Astrocyte (in vitro differentiated cells and primary cell): ENCODE measurements around the gene UNC50. TPM values are rescaled to one million over a fixed set of nuclear protein-coding genes. Genes with fewer than 3 reads are reported as not detected.

Source experiments
- DNase-seq: peaks from one replicate; pipeline ENCODE4 v3.0.0-alpha.2; 2010; ENCODE audit warnings: low read depth
- FAIRE-seq: peaks from 2 replicates; lab custom pipeline; 2011; peaks lifted over from hg19 to GRCh38; lab: Jason Lieb, UNC
- H2AFZ ChIP-seq: 2 replicates; pipeline ENCODE4 v1.6.0; 2012; ENCODE audit warnings: low read depth, low read length, inconsistent platforms
- H3K27ac ChIP-seq: 2 replicates; pipeline ENCODE4 v1.5.1; 2011; ENCODE audit warnings: low read depth, low read length, inconsistent platforms
- H3K27me3 ChIP-seq: 2 replicates; pipeline ENCODE4 v1.6.0; 2011; ENCODE audit warnings: low read length, inconsistent platforms; ENCODE audit not compliant: insufficient read depth
- H3K36me3 ChIP-seq: 2 replicates; pipeline ENCODE4 v1.5.1; 2011; ENCODE audit warnings: low read length, inconsistent platforms; ENCODE audit not compliant: insufficient read depth
- H3K4me1 ChIP-seq: 2 replicates; pipeline ENCODE4 v1.5.1; 2011; ENCODE audit warnings: low read length, inconsistent platforms; ENCODE audit not compliant: insufficient read depth
- H3K4me2 ChIP-seq: 2 replicates; pipeline ENCODE4 v1.6.0; 2012; ENCODE audit warnings: low read length, inconsistent platforms
- H3K4me3 ChIP-seq: 2 replicates; pipeline ENCODE4 v1.5.1; 2011; ENCODE audit warnings: low read depth, mild to moderate bottlenecking, low read length, inconsistent platforms; ENCODE audit not compliant: insufficient read depth
- H3K79me2 ChIP-seq: 2 replicates; pipeline ENCODE4 v1.6.0; 2012; ENCODE audit warnings: mild to moderate bottlenecking, low read length, inconsistent platforms; ENCODE audit not compliant: insufficient read depth
- H3K9ac ChIP-seq: 2 replicates; pipeline ENCODE4 v1.6.0; 2012; ENCODE audit warnings: mild to moderate bottlenecking, low read length, inconsistent platforms
- H3K9me3 ChIP-seq: 2 replicates; pipeline ENCODE4 v1.5.1; 2012; ENCODE audit warnings: low read depth, mild to moderate bottlenecking, low read length, inconsistent platforms; ENCODE audit not compliant: insufficient read depth
- H4K20me1 ChIP-seq: 2 replicates; pipeline ENCODE4 v1.6.0; 2012; ENCODE audit warnings: low read length, inconsistent platforms; ENCODE audit not compliant: insufficient read depth
- H3K27ac Mint-ChIP-seq: one replicate; pipeline ENCODE4 v1.8.0; 2021; ENCODE audit warnings: mild to moderate bottlenecking, mixed read lengths; ENCODE audit not compliant: unreplicated experiment
- H3K27me3 Mint-ChIP-seq: one replicate; pipeline ENCODE4 v1.8.0; 2021; ENCODE audit warnings: low read depth, mixed read lengths; ENCODE audit not compliant: unreplicated experiment
- H3K36me3 Mint-ChIP-seq: one replicate; pipeline ENCODE4 v1.8.0; 2021; ENCODE audit warnings: low read depth, mixed read lengths; ENCODE audit not compliant: unreplicated experiment
- H3K4me1 Mint-ChIP-seq: one replicate; pipeline ENCODE4 v1.8.0; 2021; ENCODE audit warnings: low read depth, mixed read lengths; ENCODE audit not compliant: unreplicated experiment
- H3K4me3 Mint-ChIP-seq: one replicate; pipeline ENCODE4 v1.8.0; 2021; ENCODE audit warnings: mild to moderate bottlenecking, moderate library complexity, mixed read lengths; ENCODE audit not compliant: unreplicated experiment
- H3K9me3 Mint-ChIP-seq: one replicate; pipeline ENCODE4 v1.8.0; 2021; ENCODE audit warnings: mild to moderate bottlenecking, mixed read lengths; ENCODE audit not compliant: unreplicated experiment
- CTCF ChIP-seq: IDR thresholded peaks from 2 replicates; pipeline ENCODE4 v1.5.1; 2011; ENCODE audit warnings: low read depth, mild to moderate bottlenecking, inconsistent platforms, low read length, moderate library complexity; ENCODE audit not compliant: insufficient read depth
- EZH2 ChIP-seq: IDR thresholded peaks from 2 replicates; pipeline ENCODE4 v1.6.1; 2012; ENCODE audit warnings: mild to moderate bottlenecking, low read length, inconsistent platforms; ENCODE audit not compliant: insufficient read depth
- total RNA-seq: library from RNA; stranded (reverse); gene quantifications from 2 replicates; pipeline ENCODE4 v1.2.1, GENCODE V29; 2021

The UNC50 gene
- total RNA-seq, 1 donor from 2014 or later: 26.8 TPM

GRCh38 chr2:98617149-98617548 lies 8.8 kb downstream of the UNC50 start:
- Mint-ChIP-seq H3K27me3 (no peaks in the 10 kb centered on the region), H3K4me3 (no peak overlapping the region), H3K36me3 (no peaks in the 10 kb centered on the region), H3K27ac (no peak overlapping the region), H3K9me3 (no peaks in the 10 kb centered on the region), H3K4me1 (no peaks in the 10 kb centered on the region)
- Histone ChIP-seq H4K20me1 (peaks cover 17% of the 10 kb centered on the region), H3K4me3 (no peak overlapping the region), H3K36me3 (peaks cover 24% of the 10 kb centered on the region), H3K27me3 (no peaks in the 10 kb centered on the region), H3K27ac (no peak overlapping the region), H3K4me1 (no peaks in the 10 kb centered on the region), H3K9me3 (no peaks in the 10 kb centered on the region), H2AFZ (no peak overlapping the region), H3K9ac (no peak overlapping the region), H3K79me2 (peaks cover 3% of the 10 kb centered on the region), H3K4me2 (no peak overlapping the region)
- FAIRE-seq (no peak), DNase-seq (no peak)
- no peak for TF ChIP-seq EZH2

GRCh38 chr2:98623657-98624056 lies 15.3 kb downstream of the UNC50 start:
- H3K4me1 Mint-ChIP-seq: no peaks in the 10 kb centered on the region
- H3K27me3 Mint-ChIP-seq: no peaks in the 10 kb centered on the region
- H3K9me3 ChIP-seq: no peaks in the 10 kb centered on the region
- H3K4me2 ChIP-seq: no peak overlapping the region
- H3K4me1 ChIP-seq: no peaks in the 10 kb centered on the region
- peaks cover 5% of the 10 kb centered on the region for H3K9me3 Mint-ChIP-seq
- H2AFZ ChIP-seq: no peak overlapping the region
- H4K20me1 ChIP-seq: no peaks in the 10 kb centered on the region
- no peaks in the 10 kb centered on the region for H3K79me2 ChIP-seq
- H3K27ac Mint-ChIP-seq: no peak overlapping the region
- no peak overlapping the region for H3K4me3 Mint-ChIP-seq
- no peaks in the 10 kb centered on the region for H3K36me3 ChIP-seq
- H3K36me3 Mint-ChIP-seq: no peaks in the 10 kb centered on the region
- DNase-seq (no peak), FAIRE-seq (no peak)
- H3K27me3 ChIP-seq: no peaks in the 10 kb centered on the region
- H3K4me3 ChIP-seq: no peak overlapping the region
- TF ChIP-seq CTCF (no peak), EZH2 (no peak)
- H3K9ac ChIP-seq: no peak overlapping the region
- no peak overlapping the region for H3K27ac ChIP-seq

- H3K4me1 Mint-ChIP-seq: peaks cover 9% of the 10 kb centered on the region
- Histone ChIP-seq H3K27ac (no peak overlapping the region), H3K4me1 (no peaks in the 10 kb centered on the region), H3K79me2 (no peaks in the 10 kb centered on the region), H2AFZ (no peak overlapping the region), H3K9me3 (no peaks in the 10 kb centered on the region), H3K4me2 (no peak overlapping the region), H3K4me3 (no peak overlapping the region), H3K27me3 (no peaks in the 10 kb centered on the region), H3K36me3 (no peaks in the 10 kb centered on the region), H4K20me1 (no peaks in the 10 kb centered on the region), H3K9ac (no peak overlapping the region)
- H3K27me3 Mint-ChIP-seq: no peaks in the 10 kb centered on the region
- no peak for FAIRE-seq
- H3K36me3 Mint-ChIP-seq: no peaks in the 10 kb centered on the region
- no peak overlapping the region for H3K4me3 Mint-ChIP-seq
- H3K27ac Mint-ChIP-seq: no peak overlapping the region
- TF ChIP-seq EZH2 (no peak), CTCF (no peak)
- peaks cover 4% of the 10 kb centered on the region for H3K9me3 Mint-ChIP-seq
- no peak for DNase-seq
These were observed 24.0 kb downstream of the UNC50 start for GRCh38 chr2:98632351-98632750.
